Stimulated activated CD8-positive, alpha-beta memory T cell treated with anti-CD3 and anti-CD28 coated beads, Interleukin-15, amount 100 ng/mL, for 4 hours (primary cell): ENCODE results near the gene CTBP2.

Source experiments
- DNase-seq, 2 donors: peaks; one replicate each; pipeline ENCODE4 v3.0.0-alpha.2; 2020; ENCODE audit warnings: low read depth in 2 of 2

CTBP2 gene

GRCh38 chr10:125144693-125145623 lies 15.4 kb downstream of the CTBP2 start:
- no peak for DNase-seq

GRCh38 chr10:125144206-125144605 lies 16.2 kb downstream of the CTBP2 start:
- DNase-seq: no peak

GRCh38 chr10:125142946-125143345 lies 17.4 kb downstream of the CTBP2 start:
- DNase-seq: no peak

- DNase-seq: no peak
These were observed 18.4 kb downstream of the CTBP2 start for GRCh38 chr10:125141860-125142484.

DNA sequence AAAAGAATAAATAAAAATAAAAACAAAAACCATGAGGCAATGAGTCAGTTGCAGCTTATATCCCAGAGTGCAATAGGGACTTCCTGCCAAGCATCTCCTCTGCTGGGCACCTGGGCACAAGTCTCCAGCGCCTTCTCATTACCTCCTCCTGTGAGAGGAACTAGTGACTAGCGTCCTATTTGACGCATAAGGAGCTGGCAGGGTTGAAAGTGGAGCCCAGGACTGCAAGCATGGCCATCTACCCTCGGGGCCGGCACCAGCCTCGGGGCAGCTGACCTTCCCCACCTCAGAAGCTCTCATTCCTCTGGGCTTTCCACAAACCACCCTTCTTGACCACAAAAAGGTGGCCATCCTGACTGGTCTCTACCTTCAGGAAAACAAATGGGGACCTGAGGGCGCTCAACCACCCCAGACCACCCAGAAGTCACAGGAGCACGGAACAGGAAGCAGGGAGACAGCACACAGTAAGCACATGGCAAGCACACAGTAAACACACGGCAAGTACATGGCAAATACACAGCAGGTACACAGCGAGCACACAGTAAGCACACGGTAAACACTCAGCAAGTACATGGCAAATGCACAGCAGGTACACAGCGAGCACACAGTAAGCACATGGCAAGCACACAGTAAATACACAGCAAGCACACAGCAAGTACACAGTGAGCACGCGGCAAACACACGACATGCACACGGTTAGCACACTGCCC lies 19.1 kb downstream of the CTBP2 start:
- DNase-seq: no peak

GRCh38 chr10:125140151-125140550 lies 20.2 kb downstream of the CTBP2 start:
- DNase-seq: no peak

- DNase-seq: no peak
These were observed 22.5 kb downstream of the CTBP2 start for GRCh38 chr10:125137601-125138438.

- no peak for DNase-seq
These were observed 24.3 kb downstream of the CTBP2 start for GRCh38 chr10:125136087-125136486.

DNA sequence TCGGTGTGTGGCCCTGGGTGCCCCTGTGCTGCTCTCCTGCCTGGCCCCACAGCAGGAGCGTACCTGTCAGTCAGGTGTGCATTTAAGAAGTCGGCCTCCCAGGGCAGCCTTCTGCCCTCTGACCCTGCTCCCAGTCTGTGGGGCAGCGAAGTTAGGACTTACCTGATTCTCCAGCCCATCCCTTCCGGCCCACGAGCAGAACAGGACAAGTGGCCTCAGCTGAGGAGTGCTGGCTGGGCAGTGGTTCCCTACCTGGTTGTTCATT lies 24.7 kb downstream of the CTBP2 start:
- DNase-seq: no peak

- no peak for DNase-seq
These were observed 25.2 kb downstream of the CTBP2 start for GRCh38 chr10:125134916-125135770.

- DNase-seq: no peak
These were observed 25.9 kb downstream of the CTBP2 start for GRCh38 chr10:125134483-125134848.

GRCh38 chr10:125133696-125134482 lies 26.5 kb downstream of the CTBP2 start:
- DNase-seq: no peak

- no peak for DNase-seq
These were observed 28.0 kb downstream of the CTBP2 start for GRCh38 chr10:125132344-125132743.

DNA sequence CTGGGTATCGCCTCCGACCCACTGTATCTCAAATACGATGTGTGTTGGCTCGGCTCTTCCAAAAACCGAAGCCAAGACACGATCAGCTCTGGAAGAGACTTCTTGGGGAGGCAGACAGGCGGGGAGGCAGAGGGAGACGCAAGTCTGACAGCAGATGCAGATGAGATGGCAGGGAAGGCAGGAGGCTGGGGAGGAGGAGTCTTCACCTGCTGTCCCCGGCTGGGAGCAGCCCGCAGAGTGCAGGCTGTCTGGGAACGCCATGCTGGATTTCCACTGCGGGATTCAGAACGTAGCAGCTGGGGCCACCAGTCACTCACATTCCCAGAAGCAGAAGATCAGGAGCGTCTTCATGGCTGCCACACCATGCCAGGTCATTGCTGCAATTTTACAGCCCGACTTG lies 29.4 kb downstream of the CTBP2 start:
- no peak for DNase-seq

- no peak for DNase-seq
These were observed 30.1 kb downstream of the CTBP2 start for GRCh38 chr10:125130260-125130659.

DNA sequence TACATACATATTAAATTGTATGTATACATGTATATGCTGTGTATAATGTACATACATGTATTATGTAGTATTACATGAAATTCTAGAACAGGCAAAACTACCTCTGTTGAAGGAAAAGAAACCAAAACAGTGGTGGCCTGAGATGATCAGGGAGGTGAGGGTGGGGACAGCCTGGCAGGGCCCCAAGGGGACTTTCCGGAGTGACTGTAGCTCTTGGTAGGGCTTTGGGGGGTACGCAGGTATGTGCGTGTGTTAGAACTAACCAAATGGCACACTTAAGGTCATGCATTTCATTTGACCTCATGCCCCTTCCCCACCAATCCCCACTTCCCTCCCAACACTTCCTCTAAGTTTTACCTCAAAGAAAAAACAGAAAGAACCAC lies 31.3 kb downstream of the CTBP2 start:
- no peak for DNase-seq

- no peak for DNase-seq
These were observed 31.8 kb downstream of the CTBP2 start for GRCh38 chr10:125128397-125129075.

DNA sequence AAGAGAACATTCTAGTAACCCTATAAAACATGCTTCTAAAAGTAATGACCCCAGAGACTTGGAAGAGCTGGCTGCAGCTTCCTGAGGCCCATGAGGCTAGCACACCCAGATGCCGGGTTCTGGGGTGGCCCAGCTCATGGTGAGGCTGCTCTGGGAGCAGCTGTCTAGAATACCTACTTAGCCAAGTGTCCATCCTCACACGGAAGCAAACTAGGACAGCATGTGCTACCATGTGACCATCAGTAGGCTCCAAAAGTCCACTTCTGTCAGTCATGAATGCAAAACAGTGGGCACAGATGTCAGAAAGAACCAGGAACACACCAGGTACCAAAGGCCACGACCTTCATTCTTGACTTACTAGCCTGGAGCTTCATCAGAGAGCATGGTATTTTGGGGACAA lies 32.4 kb downstream of the CTBP2 start:
- no peak for DNase-seq

DNA sequence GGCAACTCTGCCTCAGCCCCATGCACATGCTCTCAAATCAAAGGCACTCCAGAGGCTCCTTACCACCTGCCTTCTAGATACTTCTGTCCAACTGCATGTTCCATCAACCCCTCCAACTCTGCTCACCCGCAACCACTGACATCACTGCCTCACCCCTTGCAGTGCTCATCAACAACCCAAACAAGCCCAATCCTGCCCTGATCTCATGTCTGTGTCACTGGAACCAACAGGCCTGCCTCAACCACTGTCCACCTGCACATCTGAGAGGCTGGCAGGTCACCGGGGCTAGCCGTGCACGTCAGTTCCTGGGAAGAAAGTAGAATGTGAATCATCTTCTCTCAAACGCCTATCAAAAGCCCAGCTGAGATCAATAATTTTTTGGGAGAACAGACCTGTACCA lies 33.3 kb downstream of the CTBP2 start:
- no peak for DNase-seq
